Stimulated activated effector memory CD8-positive, alpha-beta T cell treated with anti-CD3 and anti-CD28 coated beads, Interleukin-12 subunit alpha, Interleukin-12 subunit beta, amount 100 ng/mL, for 72 hours (primary cell): Measurements from ENCODE around the gene PTPRA.

Experiments
- ATAC-seq: fragments of 150-1000 bp; cut with Tn5 transposase; 2 replicates; pipeline ENCODE4 v1.10.0; 2021
- DNase-seq, 2 donors: peaks; one replicate each; pipeline ENCODE4 v3.0.0; 2021 to 2022; ENCODE audit warnings: low spot score in 2 of 2
- H3K27ac Mint-ChIP-seq: one replicate; pipeline ENCODE4 v1.8.0; 2022; ENCODE audit warnings: mild to moderate bottlenecking, mixed read lengths
- H3K36me3 Mint-ChIP-seq: one replicate; pipeline ENCODE4 v1.8.0; 2022; ENCODE audit warnings: mild to moderate bottlenecking, mixed read lengths
- H3K4me1 Mint-ChIP-seq: one replicate; pipeline ENCODE4 v1.8.0; 2022; ENCODE audit warnings: mixed read lengths
- H3K4me3 Mint-ChIP-seq: one replicate; pipeline ENCODE4 v1.8.0; 2022; ENCODE audit warnings: mild to moderate bottlenecking, mixed read lengths
- H3K9me3 Mint-ChIP-seq: one replicate; pipeline ENCODE4 v1.8.0; 2022; ENCODE audit warnings: mixed read lengths

The PTPRA gene

DNA sequence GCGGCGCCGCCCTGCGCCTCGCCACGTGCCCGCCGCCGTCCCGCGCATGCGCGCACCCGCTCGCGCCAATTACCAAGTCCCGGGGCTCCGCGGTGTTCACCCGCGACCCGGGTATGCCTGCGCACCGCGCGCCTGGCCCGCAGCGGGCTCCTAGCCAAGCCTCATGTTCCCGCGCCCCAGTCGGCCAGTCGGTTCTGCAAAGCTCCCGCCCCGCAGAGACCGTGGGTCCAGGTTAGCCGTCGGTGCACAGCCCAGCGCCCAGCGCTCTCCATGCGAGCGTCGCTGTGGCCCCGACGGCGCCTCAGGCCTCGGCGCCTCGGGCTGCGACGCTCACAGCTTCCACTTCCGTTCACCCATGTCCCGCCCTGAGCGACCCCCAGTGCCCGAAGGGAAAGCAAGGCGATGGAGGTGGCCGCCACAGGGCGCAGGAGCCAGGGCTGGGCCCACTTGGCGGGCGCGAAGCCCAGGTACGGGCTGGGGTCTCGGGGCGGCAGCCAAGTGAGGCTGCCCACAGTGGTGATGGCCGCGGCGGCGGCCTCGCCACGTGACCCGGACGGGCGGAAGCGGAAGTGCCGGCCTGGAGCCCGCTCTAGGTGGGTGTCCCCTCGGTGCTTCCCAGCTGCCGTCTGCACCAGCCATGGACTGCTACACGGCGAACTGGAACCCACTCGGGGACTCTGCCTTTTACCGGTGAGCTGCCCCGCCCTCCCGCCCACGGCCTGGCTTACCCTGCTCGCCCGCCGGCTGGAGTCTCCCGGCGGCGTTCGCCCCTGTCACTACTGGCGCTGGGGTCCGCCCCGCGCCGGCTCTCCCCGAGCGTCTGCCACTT, 32.9 kb upstream of the PTPRA start, which contains the start of the genes PCED1A and VPS16:
TSS of gene PCED1A (minus strand) at position 518 of the 829 bp plus-strand sequence. CDS start 743 bp downstream, outside the sequence.
TSS of gene VPS16 (plus strand) at position 608 of the 829 bp plus-strand sequence. CDS start at position 638, 30 bp downstream.
- Mint-ChIP-seq H3K27ac (peak within 1 kb of the TSS; percentile 94), H3K36me3 (peaks cover 24% of the 10 kb centered on the region), H3K9me3 (peaks cover 2% of the 10 kb centered on the region), H3K4me1 (peaks cover 42% of the 10 kb centered on the region), H3K4me3 (peak within 1 kb of the TSS; percentile 73)
- peak; percentile 98 for ATAC-seq
- DNase-seq, result peak; percentile 86 to 95

GRCh38 chr20:2840967-2841531, 32.2 kb upstream of the PTPRA start:
- DNase-seq, result peak; percentile 29 to 80
- H3K36me3 Mint-ChIP-seq, result peaks cover 24% of the 10 kb centered on the region
- peak overlapping the region; percentile 90 for H3K27ac Mint-ChIP-seq
- peak overlapping the region; percentile 73 for H3K4me3 Mint-ChIP-seq
- peaks cover 43% of the 10 kb centered on the region for H3K4me1 Mint-ChIP-seq
- peak; percentile 57 for ATAC-seq
- H3K9me3 Mint-ChIP-seq, result peaks cover 2% of the 10 kb centered on the region

GRCh38 chr20:2845607-2846006, 27.7 kb upstream of the PTPRA start:
- Mint-ChIP-seq H3K36me3 (peaks cover 5% of the 10 kb centered on the region), H3K9me3 (no peaks in the 10 kb centered on the region), H3K4me1 (peaks cover 32% of the 10 kb centered on the region), H3K27ac (no peak overlapping the region), H3K4me3 (no peak overlapping the region)
- no peak for DNase-seq
- ATAC-seq, result peak; percentile 68

DNA sequence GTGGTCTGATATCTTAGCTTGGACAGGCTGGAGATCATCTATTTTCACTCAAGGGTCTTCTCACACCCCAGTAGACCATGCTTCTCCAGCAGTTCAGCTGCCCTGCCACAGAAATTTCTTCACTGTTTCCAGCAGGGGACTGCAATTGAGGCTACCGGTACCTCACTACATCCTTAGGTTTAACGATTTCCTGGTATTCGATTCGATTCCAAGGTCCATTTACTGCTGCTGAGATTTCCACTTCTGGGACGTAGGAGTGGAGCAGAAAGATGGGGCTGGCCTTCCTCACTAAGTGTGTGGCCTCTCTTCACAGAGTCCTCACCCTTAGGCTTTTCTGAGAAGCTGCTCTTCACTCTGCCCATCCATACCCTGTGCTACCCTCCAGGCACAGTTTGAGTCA, 26.6 kb upstream of the PTPRA start:
- Mint-ChIP-seq H3K4me1 (peaks cover 28% of the 10 kb centered on the region), H3K27ac (peak overlapping the region; percentile 67), H3K9me3 (no peaks in the 10 kb centered on the region), H3K36me3 (peaks cover 5% of the 10 kb centered on the region), H3K4me3 (no peak overlapping the region)
- ATAC-seq (no peak), DNase-seq (no peak)

DNA sequence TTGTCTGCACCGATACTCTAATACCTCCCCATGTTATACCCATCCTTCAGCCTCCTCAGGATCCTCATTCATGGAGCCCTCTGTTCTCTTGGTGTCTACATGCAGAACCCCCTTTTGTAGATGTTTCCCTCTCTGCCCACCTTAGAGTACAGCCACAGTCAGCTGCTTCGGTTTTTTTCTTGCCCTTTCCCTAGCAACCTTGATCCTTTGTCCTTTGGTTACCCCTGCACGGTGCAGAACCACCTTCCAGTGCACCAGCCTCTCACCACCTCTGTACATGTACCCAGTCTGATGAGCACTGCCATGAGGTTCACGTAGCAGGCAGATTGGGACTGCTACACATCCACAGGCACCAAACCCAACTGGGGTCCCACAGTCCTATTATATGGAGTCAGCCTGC, 25.5 kb upstream of the PTPRA start:
- no peak for DNase-seq
- Mint-ChIP-seq H3K4me3 (no peak overlapping the region), H3K9me3 (no peaks in the 10 kb centered on the region), H3K4me1 (peaks cover 34% of the 10 kb centered on the region), H3K27ac (peak overlapping the region; percentile 67), H3K36me3 (peaks cover 5% of the 10 kb centered on the region)
- no peak for ATAC-seq

DNA sequence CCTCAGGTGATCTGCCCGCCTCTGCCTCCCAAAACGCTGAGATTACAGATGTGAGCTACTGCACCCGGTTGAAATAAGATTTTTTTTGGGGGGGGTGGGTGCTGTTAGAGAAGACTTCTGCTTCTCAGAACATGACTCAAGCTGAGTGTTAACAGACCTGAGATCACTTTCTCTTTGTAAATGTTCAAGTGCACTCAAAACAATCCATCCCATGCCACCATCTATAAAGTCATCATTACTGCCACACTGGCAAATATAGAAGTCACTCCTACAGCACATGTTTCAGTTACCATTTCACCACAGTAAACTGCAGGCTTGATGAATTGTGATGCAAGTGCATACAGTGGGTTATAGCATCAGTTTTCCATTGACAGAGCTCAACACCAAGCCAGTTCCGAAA, 23.8 kb upstream of the PTPRA start:
- Mint-ChIP-seq H3K9me3 (no peaks in the 10 kb centered on the region), H3K36me3 (no peaks in the 10 kb centered on the region), H3K4me1 (peaks cover 33% of the 10 kb centered on the region), H3K27ac (no peak overlapping the region), H3K4me3 (no peak overlapping the region)
- DNase-seq, result no peak
- peak; percentile 57 for ATAC-seq

- no peaks in the 10 kb centered on the region for H3K36me3 Mint-ChIP-seq
- H3K9me3 Mint-ChIP-seq, result no peaks in the 10 kb centered on the region
- DNase-seq (no peak), ATAC-seq (no peak)
- H3K4me1 Mint-ChIP-seq, result peaks cover 24% of the 10 kb centered on the region
- no peak overlapping the region for H3K4me3 Mint-ChIP-seq
- no peak overlapping the region for H3K27ac Mint-ChIP-seq
Measured at GRCh38 chr20:2851086-2851485, 22.2 kb upstream of the PTPRA start.

- H3K27ac Mint-ChIP-seq, result no peak overlapping the region
- peaks cover under 1% of the 10 kb centered on the region for H3K4me1 Mint-ChIP-seq
- no peaks in the 10 kb centered on the region for H3K36me3 Mint-ChIP-seq
- no peaks in the 10 kb centered on the region for H3K9me3 Mint-ChIP-seq
- DNase-seq, result no peak
- ATAC-seq, result no peak
- no peak overlapping the region for H3K4me3 Mint-ChIP-seq
Measured at GRCh38 chr20:2858591-2858990, 14.7 kb upstream of the PTPRA start.

DNA sequence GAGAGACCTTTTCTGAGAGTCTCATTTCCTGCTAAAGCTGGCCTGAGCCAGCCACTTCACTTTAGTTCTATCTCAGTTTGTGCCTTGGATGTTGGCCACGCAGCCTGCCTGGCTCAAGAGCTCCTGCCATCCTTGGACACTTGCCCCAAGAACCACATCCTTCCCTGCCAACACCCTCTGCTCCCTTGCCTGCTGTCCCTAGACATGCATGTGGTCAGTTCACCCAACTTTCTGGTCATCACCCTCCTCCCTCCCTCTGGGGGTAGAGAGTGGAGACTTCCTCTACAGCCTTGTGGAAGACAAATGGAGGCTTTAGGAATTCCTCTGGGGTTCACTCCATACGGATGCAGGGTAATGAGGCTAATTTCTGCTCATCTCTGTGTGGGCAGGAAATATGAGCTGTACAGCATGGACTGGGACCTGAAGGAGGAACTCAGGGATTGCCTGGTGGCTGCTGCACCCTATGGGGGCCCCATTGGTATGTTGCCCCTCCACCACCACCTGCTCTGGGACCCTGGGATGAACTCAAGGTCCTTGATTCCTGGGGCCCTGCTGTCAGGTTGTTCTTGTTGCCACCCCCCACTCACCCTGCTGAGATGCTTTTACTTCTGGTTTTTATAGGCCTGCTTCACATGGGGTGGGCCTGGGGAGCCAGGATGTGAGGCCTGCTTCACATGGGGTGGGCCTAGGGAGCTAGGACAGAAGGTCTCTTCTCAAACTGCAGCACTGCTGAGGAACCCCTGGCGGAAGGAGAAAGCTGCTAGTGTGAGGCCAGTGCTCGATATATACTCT, 13.8 kb upstream of the PTPRA start:
- ATAC-seq (no peak), DNase-seq (no peak)
- Mint-ChIP-seq H3K27ac (no peak overlapping the region), H3K4me1 (peaks cover 3% of the 10 kb centered on the region), H3K4me3 (no peak overlapping the region), H3K9me3 (no peaks in the 10 kb centered on the region), H3K36me3 (no peaks in the 10 kb centered on the region)

GRCh38 chr20:2864626-2865025, 8.7 kb upstream of the PTPRA start:
- peak overlapping the region; percentile 86 for H3K27ac Mint-ChIP-seq
- H3K4me3 Mint-ChIP-seq, result no peak overlapping the region
- peaks cover 33% of the 10 kb centered on the region for H3K4me1 Mint-ChIP-seq
- DNase-seq, result no peak
- H3K9me3 Mint-ChIP-seq, result no peaks in the 10 kb centered on the region
- no peak for ATAC-seq
- H3K36me3 Mint-ChIP-seq, result peaks cover 6% of the 10 kb centered on the region

DNA sequence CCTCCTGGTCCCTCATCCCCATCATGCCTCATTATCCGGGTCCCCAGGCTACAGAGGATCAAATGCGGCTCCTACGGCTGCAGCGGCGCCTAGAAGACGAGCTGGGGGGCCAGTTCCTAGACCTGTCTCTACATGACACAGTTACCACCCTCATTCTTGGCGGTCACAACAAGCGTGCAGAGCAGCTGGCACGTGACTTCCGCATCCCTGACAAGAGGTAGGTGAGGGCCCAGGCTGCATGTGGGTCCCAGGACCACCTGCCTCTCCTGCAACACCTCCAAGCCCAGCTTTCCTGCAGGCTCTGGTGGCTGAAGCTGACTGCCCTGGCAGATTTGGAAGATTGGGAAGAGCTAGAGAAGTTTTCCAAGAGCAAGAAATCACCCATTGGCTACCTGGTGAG, 8.2 kb upstream of the PTPRA start:
- H3K9me3 Mint-ChIP-seq, result no peaks in the 10 kb centered on the region
- DNase-seq, result no peak
- H3K4me1 Mint-ChIP-seq, result peaks cover 33% of the 10 kb centered on the region
- H3K4me3 Mint-ChIP-seq, result peak overlapping the region; percentile 55
- no peak for ATAC-seq
- H3K27ac Mint-ChIP-seq, result peak overlapping the region; percentile 86
- peaks cover 6% of the 10 kb centered on the region for H3K36me3 Mint-ChIP-seq

DNA sequence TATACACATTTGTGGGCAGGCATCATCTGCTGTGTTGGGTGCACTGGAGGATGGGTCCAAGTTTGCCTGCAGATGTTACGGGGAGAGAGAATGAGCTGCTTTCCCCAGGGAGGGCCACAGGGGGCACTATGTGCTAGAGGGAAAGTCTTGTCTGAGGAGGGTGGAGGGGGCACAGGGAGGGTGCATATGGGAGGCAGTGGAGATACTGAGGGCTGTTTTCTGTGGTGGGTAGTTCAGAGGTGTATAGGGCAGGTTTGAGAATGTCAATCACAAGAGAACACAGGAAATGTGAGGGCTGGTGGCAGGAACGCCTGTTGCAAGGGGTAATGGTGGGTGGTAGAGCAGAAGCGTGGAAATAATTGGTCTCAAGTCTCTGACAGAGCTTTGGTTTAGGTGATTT, 7.7 kb upstream of the PTPRA start:
- Mint-ChIP-seq H3K4me3 (peak overlapping the region; percentile 55), H3K9me3 (no peaks in the 10 kb centered on the region), H3K36me3 (peaks cover 6% of the 10 kb centered on the region), H3K4me1 (peaks cover 38% of the 10 kb centered on the region), H3K27ac (peak overlapping the region; percentile 86)
- peak; percentile 82 for ATAC-seq
- DNase-seq, result peak in 1 of 2 donors; percentile 72

DNA sequence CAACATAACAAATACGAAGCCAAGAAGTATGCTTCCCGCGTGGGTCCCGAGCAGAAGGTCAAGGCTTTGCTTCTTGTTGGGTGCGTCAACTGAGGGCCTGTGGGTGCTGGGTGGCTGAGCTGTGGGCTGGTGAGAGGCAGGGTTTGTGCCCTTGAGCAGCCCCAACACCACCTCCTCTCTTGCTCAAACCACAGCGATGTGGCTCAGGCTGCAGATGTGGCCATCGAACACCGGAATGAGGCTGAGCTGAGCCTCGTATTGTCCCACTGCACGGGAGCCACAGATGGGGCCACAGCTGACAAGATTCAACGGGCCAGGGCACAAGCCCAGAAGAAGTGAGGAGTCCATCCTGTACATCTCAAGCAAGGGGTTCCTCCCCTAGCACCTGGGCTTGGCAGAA, 7.0 kb upstream of the PTPRA start:
- ATAC-seq (peak; percentile 62), DNase-seq (no peak)
- Mint-ChIP-seq H3K4me3 (peak overlapping the region; percentile 55), H3K36me3 (peaks cover 10% of the 10 kb centered on the region), H3K4me1 (peaks cover 45% of the 10 kb centered on the region), H3K9me3 (no peaks in the 10 kb centered on the region), H3K27ac (peak overlapping the region; percentile 86)

DNA sequence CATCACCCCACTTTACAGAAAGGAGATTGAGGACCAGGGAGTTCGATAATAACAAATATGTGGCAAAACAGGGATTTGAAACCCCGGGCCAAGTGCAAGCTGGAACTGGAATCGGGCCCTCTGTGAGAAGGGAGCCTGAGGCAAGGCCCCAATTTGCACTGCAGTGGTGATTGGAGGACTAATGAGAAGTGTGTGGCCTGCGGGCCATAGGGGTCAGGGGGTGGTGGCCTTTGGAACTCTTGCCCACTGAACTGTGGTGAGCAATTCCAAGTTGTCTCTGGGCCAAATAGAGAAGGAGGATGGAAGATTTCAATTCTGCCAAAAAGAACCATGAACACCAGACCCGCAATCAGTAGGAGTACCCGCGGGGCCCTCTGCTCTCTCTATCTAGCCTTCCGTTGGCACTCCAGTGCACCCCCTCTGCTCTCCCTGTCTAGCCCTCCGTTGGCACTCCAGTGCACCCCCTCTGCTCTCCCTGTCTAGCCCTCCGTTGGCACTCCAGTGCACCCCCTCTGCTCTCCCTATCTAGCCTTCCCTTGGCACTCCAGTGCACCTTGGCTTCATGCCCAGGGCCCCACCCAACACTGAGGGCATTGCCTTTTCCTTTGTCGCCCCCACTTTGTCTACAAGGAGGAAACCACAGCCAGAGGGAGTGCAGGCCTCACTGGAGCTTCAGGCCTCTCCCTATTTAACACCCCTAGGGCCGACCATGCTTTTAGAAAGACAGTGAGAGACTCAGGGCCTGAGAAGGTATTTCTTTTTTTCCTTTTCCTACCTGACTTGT, 6.0 kb upstream of the PTPRA start:
- Mint-ChIP-seq H3K36me3 (peaks cover 18% of the 10 kb centered on the region), H3K4me1 (peaks cover 52% of the 10 kb centered on the region), H3K27ac (peak overlapping the region; percentile 72), H3K9me3 (no peaks in the 10 kb centered on the region), H3K4me3 (no peak overlapping the region)
- ATAC-seq (no peak), DNase-seq (no peak)

DNA sequence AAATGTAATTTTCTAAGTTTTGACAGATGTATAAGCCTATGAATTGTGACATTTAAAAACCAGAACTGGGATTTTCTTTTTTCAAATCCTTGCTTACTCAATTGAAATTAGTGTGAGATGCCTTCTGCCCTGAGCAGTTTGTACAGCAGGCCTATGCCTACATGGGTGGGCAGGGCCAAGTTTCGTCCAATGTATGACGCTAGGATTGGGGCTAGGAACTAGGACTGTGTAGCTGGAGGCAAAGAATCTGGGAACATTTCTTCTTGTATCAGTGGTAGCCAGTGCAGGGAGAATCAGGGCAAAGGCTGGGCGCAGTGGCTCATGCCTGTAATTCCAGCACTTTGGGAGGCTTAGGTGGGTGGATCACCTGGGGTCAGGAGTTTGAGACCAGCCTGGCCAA, 3.9 kb upstream of the PTPRA start:
- DNase-seq (no peak), ATAC-seq (no peak)
- Mint-ChIP-seq H3K27ac (no peak overlapping the region), H3K4me1 (peaks cover 59% of the 10 kb centered on the region), H3K4me3 (no peak overlapping the region), H3K9me3 (no peaks in the 10 kb centered on the region), H3K36me3 (peaks cover 28% of the 10 kb centered on the region)
